ENCODE measurements around the gene MYH4. TPM values are rescaled to one million over a fixed set of nuclear protein-coding genes. Genes with fewer than 3 reads are reported as not detected.

Gene MYH4
- total RNA-seq, 3 donors from 2014 or later = not detected

Other genes starting within 250 kb of the MYH4 start
- not detected for gene MYH13, start 96.6 kb downstream of the MYH4 start, total RNA-seq
- gene MYH8, start 47.6 kb downstream of the MYH4 start, total RNA-seq = not detected
- gene MYH1, start 49.0 kb upstream of the MYH4 start, total RNA-seq = 1 to 10 TPM in 1 of 3 donors, not detected in 2; 1.9 TPM
- gene MYH2, start 80.1 kb upstream of the MYH4 start, total RNA-seq = under 1 TPM in 1 of 3 donors, not detected in 2; 0.16 TPM
- gene MYH3, start 187.8 kb upstream of the MYH4 start, total RNA-seq = 1 to 10 TPM in 2 of 3 donors, under 1 TPM in 1; 0.80 to 2.9 (median 2.2) TPM
- gene SCO1, start 228.0 kb upstream of the MYH4 start, total RNA-seq = 10 to 100 TPM; 17.6 to 22.3 (median 19.3) TPM
- 10 to 100 TPM; 15.2 to 31.0 (median 24.6) TPM for gene ADPRM, start 228.0 kb upstream of the MYH4 start, total RNA-seq